ENCODE measurements around the gene MICAL2.

Gene MICAL2

DNA sequence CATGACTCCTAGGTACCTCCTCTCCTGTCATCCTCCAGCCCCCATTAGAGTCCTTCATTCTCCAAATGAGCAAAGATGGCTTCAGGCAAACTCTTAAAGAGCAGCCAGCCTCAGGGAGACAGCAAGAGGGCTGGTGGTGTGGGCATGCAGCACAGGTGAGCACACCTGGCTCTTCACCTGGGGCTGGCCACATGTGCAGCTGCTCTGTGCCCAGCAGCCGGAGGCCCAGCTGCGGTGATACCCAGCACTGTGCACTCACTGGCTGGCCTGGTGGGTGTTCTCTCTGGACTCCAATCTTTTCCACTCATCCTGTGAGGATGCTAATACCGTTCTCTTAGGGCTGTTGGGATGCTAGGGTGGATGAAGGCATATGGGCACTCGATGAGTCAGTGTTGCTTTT, 160.9 kb downstream of the MICAL2 start:
- DNase-seq (ENCODE audit: low read depth) = no peak

DNA sequence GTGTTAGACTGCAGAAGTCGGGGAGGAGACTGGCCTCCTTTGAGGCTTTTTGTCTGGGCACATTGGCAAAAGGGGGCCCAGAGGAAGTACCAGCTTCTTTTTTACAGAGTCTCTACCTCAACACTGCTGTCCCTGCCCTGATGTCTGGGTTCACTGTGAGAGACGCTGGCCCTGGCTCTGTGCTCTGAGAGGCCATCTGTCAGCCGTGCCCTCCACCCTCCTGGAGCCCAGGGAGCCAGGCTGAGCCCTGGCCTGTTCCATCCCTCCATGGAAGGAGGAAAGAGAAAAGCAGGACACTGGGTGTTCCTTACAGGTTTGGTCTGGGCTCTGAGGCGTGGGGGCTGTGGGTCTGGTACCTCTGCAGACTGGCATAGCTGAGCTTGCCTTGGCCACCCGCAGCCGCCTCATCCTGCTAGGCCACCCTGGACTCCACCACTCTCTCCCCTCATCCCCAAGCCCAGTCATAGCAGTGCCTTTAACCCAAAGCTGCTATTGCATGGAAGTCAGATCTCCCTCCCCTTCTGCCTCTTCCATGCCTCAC, 161.5 kb downstream of the MICAL2 start:
- no peak for DNase-seq (ENCODE audit: low read depth)

DNA sequence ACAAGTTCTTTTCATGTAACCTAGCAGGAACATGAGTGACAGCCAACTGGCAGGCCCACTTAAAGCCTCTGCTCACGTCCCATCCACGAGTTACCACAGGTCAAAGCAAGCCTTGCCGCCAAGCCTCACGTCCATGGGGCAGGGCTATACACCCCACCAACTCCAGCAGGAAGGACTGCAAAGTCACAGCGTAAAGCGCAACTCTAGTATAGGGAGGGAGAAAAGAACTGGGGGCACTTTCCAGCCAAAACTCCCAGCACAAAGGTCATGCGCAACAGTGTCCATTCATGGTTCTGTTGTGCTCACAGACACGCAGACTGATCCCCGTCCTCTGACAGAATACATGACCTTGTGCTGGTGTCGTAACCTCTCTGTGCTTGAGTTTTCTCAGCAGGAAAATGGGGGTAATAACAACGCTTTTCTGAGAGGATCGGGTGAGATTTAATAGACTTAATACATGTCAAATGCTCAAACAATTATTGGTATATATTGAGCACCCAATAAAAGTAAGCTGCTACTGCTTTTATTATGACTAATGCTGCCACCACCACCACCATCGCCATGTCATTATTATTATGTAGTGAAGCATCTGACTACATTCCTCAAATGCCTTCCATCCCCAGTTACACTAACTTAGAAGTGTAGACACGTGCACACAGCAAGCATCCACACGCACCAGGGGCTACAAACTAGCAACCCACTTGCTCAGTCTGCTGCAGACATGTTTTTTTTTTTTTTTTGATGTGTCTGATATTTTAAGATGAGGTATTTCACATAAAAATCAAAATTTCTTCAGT, 162.6 kb downstream of the MICAL2 start:
- no peak for DNase-seq (ENCODE audit: low read depth)

DNA sequence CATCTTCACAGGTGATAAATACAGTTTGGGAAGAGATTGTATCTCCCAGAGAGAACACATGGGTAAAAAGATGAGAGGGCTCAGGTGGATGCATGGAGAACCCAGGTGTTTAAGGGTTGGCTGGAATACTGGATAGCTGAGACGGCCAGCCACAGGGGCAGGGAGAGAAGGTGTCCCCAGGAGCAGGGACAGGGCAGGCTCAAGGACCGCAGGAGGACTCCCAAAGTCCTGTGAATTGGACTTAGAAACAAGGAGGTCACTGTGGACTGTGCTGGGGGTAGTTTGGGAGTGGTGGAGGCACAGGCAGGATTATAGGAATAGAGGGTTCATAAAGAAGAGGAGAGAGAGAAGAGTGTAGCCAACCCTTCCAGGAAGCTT, 163.2 kb downstream of the MICAL2 start:
- no peak for DNase-seq (ENCODE audit: low read depth)

DNA sequence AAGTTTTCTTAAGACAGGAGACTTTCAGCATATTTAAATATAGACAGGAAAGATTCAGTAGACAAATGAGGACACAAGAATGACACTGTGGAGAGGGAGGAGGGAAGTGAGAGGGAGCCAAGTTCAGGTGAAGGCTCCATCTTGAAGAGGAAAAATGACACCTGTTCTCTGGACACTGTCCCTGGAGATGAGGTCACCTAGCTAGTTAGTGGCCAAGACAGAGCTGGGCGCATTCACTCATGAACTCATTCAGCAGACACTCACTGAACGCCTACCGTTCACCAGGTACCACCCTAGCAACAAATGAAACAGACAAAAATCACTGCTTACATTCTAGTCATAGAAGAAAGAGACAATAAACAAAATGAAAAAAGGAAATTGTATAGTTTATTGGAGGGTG, 163.7 kb downstream of the MICAL2 start:
- DNase-seq (ENCODE audit: low read depth) = no peak

DNA sequence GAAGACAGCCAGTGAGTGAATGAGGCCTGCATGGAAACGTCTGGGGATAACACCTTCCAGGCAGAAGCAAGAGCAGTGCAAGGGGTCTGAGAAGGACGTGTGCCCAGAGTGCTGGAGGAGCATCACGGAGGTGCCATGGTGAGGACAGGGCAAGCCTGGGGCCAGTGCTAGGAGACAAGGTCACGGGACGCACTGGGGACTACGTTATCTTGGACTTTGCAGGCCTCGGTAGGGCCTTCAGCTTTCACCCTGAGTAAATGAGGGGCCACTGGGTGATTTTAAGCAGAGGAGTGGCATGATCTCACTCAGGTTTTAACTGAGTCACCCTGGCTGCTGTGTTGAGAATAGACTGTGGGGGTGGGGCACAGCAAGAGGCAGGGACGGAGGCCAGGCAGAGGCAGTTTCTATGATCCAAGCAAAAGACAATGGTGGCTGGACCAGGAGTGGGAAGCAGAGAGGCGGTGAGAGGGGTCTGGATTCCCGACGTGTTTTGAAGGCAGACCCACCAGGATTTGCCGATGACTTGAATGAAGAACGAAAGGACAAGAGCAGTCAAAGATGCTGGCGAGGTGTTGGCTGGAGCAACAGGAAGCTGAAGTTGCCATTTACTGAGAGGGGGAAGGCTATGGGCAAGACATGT, 164.3 kb downstream of the MICAL2 start:
- DNase-seq (ENCODE audit: low read depth) = no peak

DNA sequence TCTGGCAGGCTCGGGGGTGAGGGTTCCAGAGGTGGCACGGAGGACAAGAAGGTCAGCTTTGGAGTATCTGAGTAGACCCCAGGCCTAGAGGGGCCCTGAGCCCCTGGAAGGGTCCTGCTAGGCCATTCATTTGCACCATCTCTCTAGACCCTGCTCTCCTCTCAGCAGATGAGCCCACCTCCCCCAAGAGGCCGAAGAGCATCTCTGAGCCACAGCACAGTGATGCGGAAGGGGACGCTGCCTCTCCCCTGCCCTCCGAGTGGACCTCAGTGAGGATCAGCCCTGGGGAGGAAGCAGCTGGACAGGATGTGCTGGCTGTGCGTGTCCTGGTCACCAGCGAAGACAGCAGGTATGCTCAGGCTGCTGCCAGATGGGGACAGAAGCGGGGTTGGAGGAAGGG, 165.4 kb downstream of the MICAL2 start:
- no peak for DNase-seq (ENCODE audit: low read depth)

DNA sequence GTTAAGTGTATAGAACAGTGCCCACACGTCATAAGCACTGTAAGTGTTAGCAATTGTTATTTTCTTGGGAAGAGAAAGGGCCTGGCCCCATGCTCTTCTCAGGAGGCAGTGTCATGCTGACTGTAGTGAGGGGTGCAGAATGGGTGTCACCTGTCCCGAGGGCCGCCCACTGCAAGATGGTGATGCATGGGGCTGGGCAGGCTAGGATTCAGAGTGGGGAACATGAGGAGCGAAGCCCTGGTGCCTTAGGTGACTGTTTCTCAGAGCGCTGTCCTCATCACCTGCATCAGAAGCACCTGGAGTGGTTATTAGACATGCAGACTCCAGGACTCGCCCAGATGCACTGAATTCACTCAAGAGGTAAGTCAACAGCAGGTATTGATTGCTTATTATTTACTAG, 166.0 kb downstream of the MICAL2 start:
- no peak for DNase-seq (ENCODE audit: low read depth)

DNA sequence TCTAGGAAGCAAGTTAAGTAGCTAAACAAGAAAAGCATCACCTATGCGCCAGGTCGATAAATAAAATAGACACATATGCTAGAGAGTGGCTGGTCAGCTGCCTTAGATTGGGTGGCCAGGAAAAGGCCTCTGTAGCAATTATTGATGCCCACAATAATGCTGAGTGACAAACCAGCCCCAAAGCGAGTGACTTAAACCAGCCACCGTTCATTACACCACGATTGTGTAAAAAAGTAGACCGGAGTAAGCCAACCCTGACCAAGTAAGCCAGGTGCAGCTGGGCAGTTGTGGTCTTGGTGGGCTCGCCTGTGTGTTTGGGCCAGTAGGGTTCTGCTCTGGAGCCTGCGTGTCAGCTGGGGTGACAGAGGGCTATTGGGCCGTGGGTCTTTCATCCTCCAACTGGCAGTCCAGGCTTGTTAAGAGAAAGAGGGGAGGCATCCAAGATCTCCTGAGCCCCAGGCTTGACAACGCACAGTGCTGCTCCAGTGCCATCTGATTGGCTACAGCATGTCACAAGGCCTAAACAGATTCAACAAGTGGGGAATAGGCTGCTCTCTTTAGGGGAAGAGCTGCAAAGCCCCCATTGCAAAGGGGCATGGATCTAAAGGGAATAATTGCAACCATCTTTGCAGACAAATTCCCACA, 166.6 kb downstream of the MICAL2 start:
- DNase-seq (ENCODE audit: low read depth) = no peak

DNA sequence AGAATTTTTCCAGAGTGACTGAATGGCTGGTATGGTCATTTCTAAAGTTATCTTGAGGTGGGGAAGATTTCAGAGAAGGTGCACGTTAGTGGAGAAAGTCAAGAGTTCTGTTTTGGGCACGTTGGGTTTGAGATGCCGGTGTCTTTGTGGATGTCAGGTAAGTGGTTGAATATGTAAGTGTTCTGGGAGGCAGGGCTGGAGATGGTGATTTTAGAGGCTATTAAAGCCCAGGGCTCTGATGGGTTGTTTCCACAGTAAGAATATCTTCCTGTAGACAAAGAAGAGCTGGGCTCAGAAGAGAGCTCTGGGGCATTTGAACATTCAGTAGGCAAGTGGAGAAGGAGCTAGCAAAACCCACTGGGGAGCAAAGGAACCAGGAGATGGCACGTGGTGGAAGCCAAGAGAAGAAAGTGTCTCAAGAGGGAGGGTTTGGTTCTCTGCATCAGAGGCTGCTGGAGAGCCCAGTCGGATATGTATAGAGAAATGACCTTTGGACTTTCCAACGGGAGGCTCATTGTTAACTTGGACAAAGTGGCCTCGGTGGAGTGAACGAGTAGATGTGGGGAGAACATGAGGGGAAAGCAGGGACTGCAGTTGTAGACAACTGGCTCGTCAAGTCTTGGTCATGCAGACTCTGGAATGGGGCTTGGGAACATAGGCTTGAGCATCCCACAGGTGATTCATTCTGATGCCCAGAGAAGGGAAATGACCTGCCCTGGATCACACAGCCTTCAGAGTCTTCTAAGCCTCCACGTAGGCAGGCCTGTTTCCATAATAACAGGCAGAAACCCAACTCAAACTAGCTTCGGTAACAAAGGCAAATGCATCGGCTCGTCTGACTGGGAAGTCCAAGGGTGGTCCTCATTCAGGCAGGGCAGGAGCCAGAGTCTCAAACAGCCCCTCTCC, 168.6 kb downstream of the MICAL2 start:
- no peak for DNase-seq (ENCODE audit: low read depth)

DNA sequence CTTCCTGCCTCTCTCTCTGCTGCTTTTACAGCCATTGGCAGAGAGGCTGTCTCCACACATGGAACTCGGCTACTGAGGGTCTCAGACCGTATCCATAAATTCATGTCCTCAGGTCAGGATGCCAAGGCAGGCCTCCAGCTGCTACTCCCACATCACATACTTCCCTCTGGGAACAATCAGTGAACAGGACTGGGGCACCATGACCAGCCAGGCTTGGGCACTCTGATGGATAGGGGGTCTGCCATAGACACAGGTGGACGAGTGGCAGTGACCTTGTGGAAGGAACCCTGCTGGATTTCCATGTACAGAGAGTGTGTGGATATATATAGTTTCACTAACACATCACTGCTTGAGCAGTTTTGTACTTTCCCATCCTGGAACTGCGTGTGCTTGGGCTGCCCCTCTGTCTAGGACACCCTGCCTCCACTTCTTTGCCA, 169.3 kb downstream of the MICAL2 start:
- no peak for DNase-seq (ENCODE audit: low read depth)

DNA sequence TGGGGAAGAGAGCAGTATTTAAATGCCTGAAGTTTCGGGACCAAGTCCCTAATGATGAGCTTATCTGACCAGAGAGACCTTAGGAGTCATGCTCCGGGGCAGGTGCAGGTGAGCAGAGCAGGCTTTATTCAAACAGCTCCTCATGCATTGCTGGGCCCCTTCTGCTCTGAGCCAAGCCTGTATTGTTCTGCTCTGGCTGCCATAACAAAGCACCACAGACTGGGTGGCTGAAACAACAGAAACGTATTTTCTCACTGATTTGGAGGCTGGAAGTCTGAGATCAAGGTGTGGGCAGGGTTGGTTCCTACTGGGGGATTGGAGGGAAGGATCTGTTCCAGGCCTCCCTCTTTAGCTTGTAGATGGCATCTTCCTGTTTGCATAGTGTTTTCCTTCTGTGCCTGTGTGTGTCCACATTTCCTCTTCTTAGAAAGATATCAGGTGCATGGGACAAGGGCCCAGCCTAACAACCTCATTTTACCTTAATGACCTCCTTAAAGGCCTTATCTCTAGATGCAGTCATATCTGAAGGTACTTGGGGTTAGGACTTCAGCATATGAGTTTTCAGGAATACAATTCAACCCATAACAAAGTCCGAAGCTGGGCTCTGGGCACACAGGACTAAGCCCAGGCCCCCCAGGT, 169.9 kb downstream of the MICAL2 start:
- DNase-seq (ENCODE audit: low read depth) = no peak

DNA sequence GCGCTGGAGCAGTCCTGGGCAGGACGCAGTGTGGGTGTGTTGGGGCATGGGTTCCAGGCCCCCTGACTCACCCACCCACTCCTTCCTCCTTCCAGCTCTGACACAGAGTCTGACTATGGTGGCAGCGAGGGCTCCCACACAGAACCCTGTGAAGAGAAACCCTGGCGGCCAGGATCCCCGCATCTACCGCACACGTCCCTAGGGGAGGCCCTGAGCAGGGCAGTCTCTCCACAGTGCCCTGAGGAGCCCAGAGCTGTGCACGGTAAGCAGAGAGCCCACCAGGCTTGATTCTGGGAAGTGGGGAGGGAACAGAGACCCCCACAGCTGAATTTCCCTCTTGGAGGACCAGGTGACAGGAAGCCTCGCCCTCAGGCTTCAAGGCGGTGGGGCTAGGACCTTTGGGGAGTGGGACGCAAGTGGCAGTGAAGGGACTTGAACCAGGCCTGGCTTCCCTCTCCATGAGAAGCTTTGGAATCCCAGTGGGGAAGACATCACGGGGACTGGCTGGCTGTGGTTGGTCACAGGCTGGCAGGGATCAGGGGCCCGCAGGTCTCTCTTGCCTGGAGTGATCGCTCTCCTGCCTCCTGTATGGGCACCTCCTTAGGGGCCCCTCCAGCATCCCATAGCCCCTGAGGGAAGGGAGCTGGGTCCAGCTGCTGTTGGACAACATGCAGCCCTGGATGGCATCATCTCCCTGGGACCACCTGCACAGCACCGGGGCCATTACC, 170.6 kb downstream of the MICAL2 start:
- no peak for DNase-seq (ENCODE audit: low read depth)

DNA sequence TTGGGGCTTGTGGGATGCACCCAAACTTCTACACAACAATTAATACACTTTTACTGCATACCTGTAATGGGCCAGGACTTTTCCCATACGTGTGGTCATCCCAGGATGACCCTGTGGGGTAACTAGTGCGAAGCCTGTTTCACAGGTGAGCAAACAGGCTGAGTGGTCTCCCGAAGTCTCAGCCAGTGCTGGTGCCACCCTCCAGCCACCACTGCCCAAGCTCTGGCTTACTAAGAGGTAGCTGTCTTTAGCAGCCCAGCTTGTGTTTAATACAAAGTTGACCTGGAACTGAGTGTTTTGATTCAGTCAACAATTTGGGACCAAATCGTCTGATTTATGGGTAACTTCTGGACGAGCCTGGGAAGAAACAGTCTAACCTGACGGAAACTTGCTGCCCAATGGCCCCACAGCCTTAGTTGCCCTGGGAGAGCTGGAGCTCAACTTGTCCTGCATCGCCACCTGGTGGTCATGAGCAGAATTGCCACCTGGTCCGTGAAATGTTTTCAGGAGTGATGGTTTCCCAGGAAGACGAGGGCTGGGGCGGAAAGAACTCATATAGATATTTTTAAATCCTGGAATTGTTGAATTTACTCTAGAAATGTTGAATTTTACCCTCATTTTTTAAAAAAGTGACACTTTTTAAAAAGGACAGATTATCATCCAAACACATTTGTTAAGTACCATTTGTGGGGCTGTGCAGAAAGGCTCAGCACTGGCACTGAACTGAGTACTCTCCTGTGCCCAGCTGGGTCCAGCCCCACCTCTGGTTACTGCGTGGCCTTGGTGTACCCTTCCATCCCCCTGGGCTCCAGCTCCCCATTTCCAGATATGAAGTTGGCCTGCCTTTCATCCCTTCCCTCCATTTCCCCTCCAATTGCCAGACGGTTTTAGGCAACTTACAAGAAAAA, 171.4 kb downstream of the MICAL2 start:
- peak; percentile 54 for DNase-seq (ENCODE audit: low read depth)

DNA sequence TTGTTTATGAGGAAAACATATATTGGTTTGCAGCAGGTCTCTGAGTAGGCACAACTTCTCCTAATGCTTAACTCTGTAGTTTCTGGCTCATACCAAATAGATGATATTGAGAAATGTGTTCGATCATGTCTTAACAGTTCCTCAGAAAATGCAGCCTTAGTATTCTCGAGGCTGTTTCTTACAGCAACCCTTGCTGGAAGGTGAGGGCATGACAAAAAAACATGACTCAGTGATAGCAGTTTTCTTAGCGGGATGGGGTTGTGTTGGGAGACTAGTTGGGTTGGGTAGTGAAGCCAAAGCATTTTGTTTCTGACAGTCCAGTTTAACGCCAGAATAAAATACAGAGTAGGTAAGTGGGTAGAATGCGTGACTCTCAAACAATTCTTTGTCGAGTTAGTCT, 172.3 kb downstream of the MICAL2 start:
- DNase-seq (ENCODE audit: low read depth) = no peak

DNA sequence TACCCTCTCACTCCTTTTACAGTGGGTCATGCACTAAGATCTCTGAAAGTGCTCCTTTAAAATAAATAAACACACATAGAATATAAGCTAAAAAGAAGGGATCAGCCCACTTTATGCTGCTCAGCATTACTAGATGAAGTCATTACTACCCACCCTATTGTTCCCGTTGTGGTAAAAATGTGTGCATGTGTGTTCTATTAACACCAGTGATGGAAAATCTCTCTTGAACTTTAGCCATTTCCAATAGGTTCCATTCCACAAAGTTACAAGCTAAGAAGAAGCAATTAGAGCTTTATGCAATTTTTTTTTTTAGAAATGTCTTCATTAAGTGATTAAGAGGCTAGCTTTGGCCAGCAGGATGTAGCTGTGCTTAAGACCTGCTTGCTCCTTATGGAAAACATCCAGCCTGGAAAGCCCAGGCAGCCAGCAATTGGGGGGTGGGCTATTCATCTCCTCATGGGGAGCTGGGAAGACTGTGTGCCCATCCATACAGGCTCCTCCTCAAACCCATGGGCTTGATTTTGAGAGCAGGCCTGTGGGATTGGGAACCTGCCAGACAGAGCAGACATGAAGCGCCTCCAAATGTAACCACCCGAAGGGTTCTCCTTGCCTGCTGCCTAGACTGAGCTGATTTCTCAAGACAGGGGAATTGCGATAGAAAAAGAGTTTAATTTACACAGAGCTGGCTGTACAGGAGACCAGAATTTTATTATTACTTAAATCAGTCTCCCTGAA, 174.1 kb downstream of the MICAL2 start:
- DNase-seq (ENCODE audit: low read depth) = no peak

DNA sequence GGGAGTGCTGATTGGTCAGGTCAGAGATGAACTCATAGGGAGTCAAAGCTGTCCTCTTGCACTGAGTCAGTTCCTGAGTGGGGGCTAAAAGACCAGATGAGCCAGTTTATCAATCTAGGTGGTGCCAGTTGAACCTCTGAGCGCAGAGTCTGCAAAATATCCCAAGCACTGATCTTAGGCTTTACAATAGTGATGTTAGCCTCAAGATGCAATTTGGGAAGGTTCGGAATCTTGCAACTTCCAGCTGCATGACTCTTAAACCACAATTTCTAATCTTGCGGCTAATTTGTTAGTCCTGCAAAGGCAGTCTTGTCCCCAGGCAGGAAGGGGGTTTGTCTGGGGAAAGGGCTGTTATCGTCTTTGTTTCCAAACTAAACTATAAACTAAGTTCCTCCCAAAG, 174.7 kb downstream of the MICAL2 start:
- DNase-seq (ENCODE audit: low read depth) = no peak

DNA sequence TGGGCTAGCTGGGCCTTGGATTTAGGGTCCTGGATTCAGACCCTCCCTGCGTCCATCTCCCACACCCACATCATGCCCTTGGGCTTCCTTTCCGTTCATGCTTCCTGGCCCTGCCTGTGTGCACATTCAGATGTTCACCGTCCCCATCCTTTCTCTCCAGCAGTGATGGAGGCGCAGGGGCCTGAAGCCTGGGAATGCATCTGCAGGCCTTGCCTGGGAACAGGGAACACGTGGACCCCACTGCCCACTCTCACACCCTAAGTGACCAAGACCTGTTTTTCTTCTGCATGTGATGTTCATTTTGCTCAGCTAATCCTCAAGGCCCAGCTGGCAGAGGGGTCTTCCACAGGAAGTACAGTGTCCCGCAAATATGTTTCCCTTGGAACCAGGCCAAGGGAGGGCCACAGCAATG, 175.4 kb downstream of the MICAL2 start:
- DNase-seq (ENCODE audit: low read depth) = no peak

DNA sequence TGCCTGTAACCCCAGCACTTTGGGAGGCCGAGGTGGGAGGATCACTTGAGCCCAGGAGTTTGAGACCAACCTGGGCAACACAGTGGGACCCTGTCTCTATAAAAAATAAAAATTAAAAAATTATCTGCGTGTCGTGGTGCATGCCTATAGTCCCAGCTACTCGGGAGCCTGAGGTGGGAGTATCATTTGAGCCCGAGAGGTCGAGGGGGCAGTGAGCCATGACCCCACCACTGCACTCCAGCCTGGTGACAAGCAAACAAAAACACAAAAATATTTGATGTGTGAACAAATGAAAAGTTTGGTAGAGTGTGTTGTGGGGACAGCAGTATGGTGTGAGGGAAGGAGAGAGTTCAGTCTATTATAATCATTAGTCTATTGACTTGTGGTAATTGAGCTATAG, 176.2 kb downstream of the MICAL2 start:
- DNase-seq (ENCODE audit: low read depth) = no peak

Measured in activated T-helper 1 cell treated with Interleukin-2 at 50 U/mL for 16 hours (primary cell).